Measurements from ENCODE around the gene FBLN2.

FBLN2 gene

DNA sequence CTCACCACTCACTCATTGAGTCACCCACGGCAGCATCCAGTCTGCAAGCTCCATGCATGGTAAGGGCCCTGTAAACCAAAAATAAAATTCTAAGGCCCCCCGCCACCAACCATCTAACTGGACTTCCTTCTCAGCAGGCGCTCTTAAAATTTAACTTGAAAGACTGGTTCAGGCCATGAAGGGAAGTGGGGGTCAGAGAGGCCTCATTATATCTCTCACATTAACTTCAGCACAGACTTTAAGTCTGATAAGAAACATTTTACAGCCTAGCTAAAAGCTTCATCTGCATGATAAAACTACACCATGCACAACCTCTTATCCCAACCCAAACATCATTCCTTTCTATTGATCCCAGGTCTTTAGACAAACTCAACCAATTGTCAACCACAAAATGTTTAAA is 38.5 kb downstream of the FBLN2 start:
- H3K27ac ChIP-seq = no peak overlapping the region
- no peak for TF ChIP-seq ZFX (IDR thresholded peaks at IDR 0.05)
- TF ChIP-seq, protein P1, sequence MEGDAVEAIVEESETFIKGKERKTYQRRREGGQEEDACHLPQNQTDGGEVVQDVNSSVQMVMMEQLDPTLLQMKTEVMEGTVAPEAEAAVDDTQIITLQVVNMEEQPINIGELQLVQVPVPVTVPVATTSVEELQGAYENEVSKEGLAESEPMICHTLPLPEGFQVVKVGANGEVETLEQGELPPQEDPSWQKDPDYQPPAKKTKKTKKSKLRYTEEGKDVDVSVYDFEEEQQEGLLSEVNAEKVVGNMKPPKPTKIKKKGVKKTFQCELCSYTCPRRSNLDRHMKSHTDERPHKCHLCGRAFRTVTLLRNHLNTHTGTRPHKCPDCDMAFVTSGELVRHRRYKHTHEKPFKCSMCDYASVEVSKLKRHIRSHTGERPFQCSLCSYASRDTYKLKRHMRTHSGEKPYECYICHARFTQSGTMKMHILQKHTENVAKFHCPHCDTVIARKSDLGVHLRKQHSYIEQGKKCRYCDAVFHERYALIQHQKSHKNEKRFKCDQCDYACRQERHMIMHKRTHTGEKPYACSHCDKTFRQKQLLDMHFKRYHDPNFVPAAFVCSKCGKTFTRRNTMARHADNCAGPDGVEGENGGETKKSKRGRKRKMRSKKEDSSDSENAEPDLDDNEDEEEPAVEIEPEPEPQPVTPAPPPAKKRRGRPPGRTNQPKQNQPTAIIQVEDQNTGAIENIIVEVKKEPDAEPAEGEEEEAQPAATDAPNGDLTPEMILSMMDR (conservative IDR thresholded peaks at IDR 0.05) = no peak

DNA sequence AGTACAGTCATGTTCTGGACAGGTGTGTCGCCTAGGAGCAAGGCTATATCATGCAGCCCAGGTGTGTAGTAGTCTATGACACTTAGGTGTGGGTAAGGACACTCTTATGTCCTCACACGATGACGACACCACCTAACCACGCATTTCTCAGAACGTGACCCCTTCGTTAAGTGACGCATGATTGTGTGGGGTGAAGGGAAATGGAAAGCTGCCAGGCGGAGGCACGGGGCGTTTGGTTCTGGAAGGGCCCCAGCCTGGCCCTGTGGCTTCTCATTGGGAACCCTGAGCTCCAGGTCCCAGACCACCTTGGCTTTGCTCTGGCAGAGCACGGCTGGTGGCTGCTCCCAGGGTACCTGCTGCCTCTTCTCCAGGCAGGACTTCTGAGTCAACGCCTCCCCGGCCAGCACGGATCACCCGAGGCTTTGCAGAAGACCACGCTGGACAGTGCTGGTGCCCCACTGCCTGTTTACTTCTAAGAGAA is 39.3 kb downstream of the FBLN2 start:
- no peak for TF ChIP-seq ZFX (IDR thresholded peaks at IDR 0.05)
- TF ChIP-seq, protein P1 (conservative IDR thresholded peaks at IDR 0.05) = no peak
- no peak overlapping the region for H3K27ac ChIP-seq

DNA sequence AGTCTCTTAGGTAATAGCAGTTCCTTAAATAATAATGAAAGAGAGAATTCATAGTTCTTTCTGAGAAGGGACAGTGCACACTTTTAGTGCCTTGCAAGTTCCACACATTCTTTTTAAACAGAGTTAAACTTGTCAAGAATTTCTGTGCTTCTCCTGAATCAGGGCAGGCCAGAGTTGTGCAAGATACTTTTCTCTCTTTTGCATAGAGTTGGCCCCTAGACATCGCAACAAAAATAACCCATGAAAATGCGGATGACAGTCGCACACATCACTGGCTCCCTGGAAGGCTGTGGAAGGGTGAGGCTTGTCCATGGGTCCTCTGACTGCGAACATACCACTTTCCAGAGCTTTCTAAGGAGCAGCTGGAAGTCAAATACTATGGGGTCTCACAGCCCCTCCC is 40.1 kb downstream of the FBLN2 start:
- TF ChIP-seq, protein P1 (conservative IDR thresholded peaks at IDR 0.05) = no peak
- no peak for TF ChIP-seq ZFX (IDR thresholded peaks at IDR 0.05)
- no peak overlapping the region for H3K27ac ChIP-seq

DNA sequence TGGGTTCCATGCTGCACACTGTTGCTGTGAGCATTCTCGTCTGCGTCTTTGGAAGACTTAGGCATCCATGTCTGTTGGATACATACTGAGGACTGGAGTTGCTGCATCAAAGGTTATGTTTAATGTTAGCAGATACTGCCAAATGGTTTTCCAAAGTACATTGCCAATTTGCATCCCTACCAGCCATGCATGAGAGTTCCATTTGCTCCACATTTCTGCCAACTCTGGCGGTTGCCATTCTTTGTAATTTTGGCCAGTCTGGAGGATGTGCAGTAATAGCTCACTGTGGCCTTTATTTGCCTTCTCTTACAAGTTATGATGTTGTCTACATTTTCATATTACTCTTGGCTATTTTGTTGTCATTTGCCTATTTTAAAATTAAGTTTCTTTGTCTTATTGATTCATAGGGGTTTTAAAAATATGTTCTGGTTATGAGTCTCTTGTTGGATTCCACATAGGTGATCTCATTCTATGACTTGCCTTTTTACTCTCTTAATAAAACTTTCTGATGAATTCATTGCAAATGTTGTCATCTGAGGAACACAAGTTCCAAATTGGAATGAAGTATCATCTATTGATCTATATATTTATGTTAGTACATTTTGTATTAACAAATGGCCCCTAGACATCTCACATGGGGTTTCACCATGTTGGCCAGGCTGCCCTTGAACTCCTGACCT is 42.1 kb downstream of the FBLN2 start:
- no peak overlapping the region for H3K27ac ChIP-seq
- TF ChIP-seq ZFX (IDR thresholded peaks at IDR 0.05) = no peak
- TF ChIP-seq, protein P1 (conservative IDR thresholded peaks at IDR 0.05) = no peak

DNA sequence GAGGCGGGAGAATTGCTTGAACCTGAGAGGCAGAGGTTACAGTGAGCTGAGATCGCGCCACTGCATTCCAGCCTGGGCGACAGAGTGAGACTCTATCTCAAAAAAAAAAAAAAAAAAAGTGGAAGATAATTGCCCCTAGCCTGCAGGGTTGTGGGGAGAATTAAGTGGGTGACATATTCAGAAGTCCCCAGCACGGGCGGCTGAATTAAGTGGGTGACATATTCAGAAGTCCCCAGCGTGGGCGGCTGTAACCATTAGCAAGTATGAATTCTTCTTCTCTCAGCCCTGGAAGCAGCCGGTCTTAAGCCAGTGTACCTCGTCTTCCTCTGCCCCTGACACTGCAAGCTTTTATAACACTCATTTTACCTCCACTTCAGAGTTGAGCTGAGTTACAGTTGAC is 44.7 kb downstream of the FBLN2 start:
- TF ChIP-seq, protein P1 (conservative IDR thresholded peaks at IDR 0.05) = no peak
- TF ChIP-seq ZFX (IDR thresholded peaks at IDR 0.05) = no peak
- H3K27ac ChIP-seq = no peak overlapping the region

DNA sequence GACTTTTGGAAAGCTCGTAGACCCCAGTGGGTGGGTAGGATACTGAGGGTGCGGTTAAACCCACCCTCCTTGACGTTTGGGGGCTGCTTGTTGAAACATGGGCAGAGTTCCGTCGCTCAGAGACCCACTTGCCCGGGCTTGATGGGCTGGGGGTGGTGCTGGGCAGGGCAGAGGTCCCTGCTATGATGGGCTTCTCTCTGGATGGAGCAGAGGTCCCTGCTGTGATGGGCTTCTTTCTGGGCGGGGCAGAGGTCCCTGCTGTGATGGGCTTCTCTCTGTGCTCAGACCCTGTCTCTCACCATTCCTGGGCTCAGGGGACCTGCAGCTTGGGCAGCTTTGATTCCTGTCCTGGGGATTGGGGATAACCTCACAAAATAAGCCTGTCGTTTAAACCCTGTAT is 45.2 kb downstream of the FBLN2 start:
- no peak overlapping the region for H3K27ac ChIP-seq
- TF ChIP-seq, protein P1 (conservative IDR thresholded peaks at IDR 0.05) = no peak
- TF ChIP-seq ZFX (IDR thresholded peaks at IDR 0.05) = no peak

DNA sequence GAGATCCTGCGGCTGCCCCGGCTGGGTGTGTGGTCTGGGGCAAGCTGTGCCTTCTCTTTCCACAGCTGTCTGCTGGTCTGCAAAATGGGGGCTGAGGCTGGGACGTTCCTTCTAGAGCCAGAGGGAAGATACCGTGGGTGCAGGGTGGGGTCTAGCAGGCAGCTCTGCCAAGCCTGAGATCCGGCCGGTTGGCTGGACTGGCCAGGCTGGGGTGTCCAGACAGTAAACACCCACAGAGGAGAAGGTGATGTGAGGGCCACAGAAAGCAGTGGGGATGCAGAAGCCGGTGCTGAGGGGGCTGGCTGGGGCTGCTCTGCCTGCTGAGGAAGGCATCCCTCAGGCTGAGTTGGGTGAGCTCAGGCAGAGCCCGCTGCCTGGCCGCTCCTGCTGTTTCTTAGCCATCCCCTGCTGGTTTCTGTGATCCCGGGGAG is 46.1 kb downstream of the FBLN2 start:
- H3K27ac ChIP-seq = no peak overlapping the region
- no peak for TF ChIP-seq ZFX (IDR thresholded peaks at IDR 0.05)
- TF ChIP-seq, protein P1 (conservative IDR thresholded peaks at IDR 0.05) = no peak
